Aorta (tissue), 4 donors: Measurements from ENCODE around the gene PNCK. TPM values are rescaled to one million over a fixed set of nuclear protein-coding genes. Genes with fewer than 3 reads are reported as not detected.

Source experiments
- polyA plus RNA-seq, 2 donors: library from polyadenylated mRNA; stranded (reverse); fragments of 200-250 nt; gene quantifications; one replicate each; pipeline ENCODE4 v1.2.3, GENCODE V29; 2013
- total RNA-seq, 2 donors: library from RNA; stranded (reverse); fragmentation: NEBNext Ultra II Directional; extraction: Animal tissue kit (Norgen Biotek cat#: 25700); gene quantifications; one replicate each; pipeline ENCODE4 v1.2.1, GENCODE V29; 2021
- donor health status: healthy with polysubstance abuse.
- donor health status: Bipolar disorder and iron deficiency.
- donor health status: DM: no; HTN: no; CAD: no.
- donor health status: DM: yes; HTN: yes; CAD: no.

The PNCK gene
- total and polyA plus RNA-seq, 4 donors, result 3.0 to 4.9 (median 4.3) TPM; not detected in 1

Other genes starting within 250 kb of the PNCK start
- gene TREX2, start 227.8 kb downstream of the PNCK start, total RNA-seq, result 1 to 10 TPM; 1.4 to 4.5 TPM
- 10 to 100 TPM in 1 of 2 donors, not detected in 1; 39.1 TPM for gene TREX2, start 227.8 kb downstream of the PNCK start, polyA plus RNA-seq
- gene HAUS7, start 203.2 kb downstream of the PNCK start, total RNA-seq, result 10 to 100 TPM; 34.6 to 76.0 TPM
- gene HAUS7, start 203.2 kb downstream of the PNCK start, polyA plus RNA-seq, result 100 to 1,000 TPM in 1 of 2 donors, 10 to 100 TPM in 1; 33.1 to 686 TPM
- 1,000 to 10,000 TPM; 1,297 to 2,306 TPM for gene BGN, start 178.8 kb downstream of the PNCK start, total RNA-seq
- 1,000 to 10,000 TPM; 1,177 to 3,171 TPM for gene BGN, start 178.8 kb downstream of the PNCK start, polyA plus RNA-seq
- under 1 TPM; 0.19 to 0.27 TPM for gene ATP2B3, start 156.2 kb downstream of the PNCK start, total RNA-seq
- under 1 TPM in 1 of 2 donors, not detected in 1; 0.20 TPM for gene ATP2B3, start 156.2 kb downstream of the PNCK start, polyA plus RNA-seq
- 10 to 100 TPM; 13.5 to 13.6 TPM for gene CCNQ, start 74.7 kb downstream of the PNCK start, total RNA-seq
- 10 to 100 TPM; 28.8 to 40.3 TPM for gene CCNQ, start 74.7 kb downstream of the PNCK start, polyA plus RNA-seq
- not detected for gene DUSP9, start 26.6 kb downstream of the PNCK start, total RNA-seq
- not detected for gene DUSP9, start 26.6 kb downstream of the PNCK start, polyA plus RNA-seq
- 10 to 100 TPM; 16.2 to 26.7 TPM for gene SLC6A8, start 14.1 kb upstream of the PNCK start, total RNA-seq
- gene SLC6A8, start 14.1 kb upstream of the PNCK start, polyA plus RNA-seq, result 10 to 100 TPM; 13.9 to 14.7 TPM
- gene BCAP31, start 50.6 kb upstream of the PNCK start, total RNA-seq, result 100 to 1,000 TPM; 118 to 130 TPM
- 100 to 1,000 TPM; 101 to 128 TPM for gene BCAP31, start 50.6 kb upstream of the PNCK start, polyA plus RNA-seq
- 10 to 100 TPM; 11.4 to 15.8 TPM for gene ABCD1, start 51.0 kb upstream of the PNCK start, total RNA-seq
- 1 to 10 TPM; 8.8 to 9.9 TPM for gene ABCD1, start 51.0 kb upstream of the PNCK start, polyA plus RNA-seq
- 10 to 100 TPM; 18.0 to 18.7 TPM for gene PLXNB3, start 90.4 kb upstream of the PNCK start, total RNA-seq
- 10 to 100 TPM in 1 of 2 donors, under 1 TPM in 1; 0.38 to 31.4 TPM for gene PLXNB3, start 90.4 kb upstream of the PNCK start, polyA plus RNA-seq
- gene SRPK3, start 107.2 kb upstream of the PNCK start, total RNA-seq, result 1 to 10 TPM; 5.4 to 8.0 TPM
- 10 to 100 TPM in 1 of 2 donors, 1 to 10 TPM in 1; 1.1 to 11.0 TPM for gene SRPK3, start 107.2 kb upstream of the PNCK start, polyA plus RNA-seq
- 10 to 100 TPM; 46.8 to 48.4 TPM for gene IDH3G, start 120.6 kb upstream of the PNCK start, total RNA-seq
- 10 to 100 TPM; 33.3 to 72.5 TPM for gene IDH3G, start 120.6 kb upstream of the PNCK start, polyA plus RNA-seq
- 100 to 1,000 TPM; 182 TPM for gene SSR4, start 120.9 kb upstream of the PNCK start, total RNA-seq
- 100 to 1,000 TPM; 401 to 633 TPM for gene SSR4, start 120.9 kb upstream of the PNCK start, polyA plus RNA-seq
- gene PDZD4, start 156.7 kb upstream of the PNCK start, total RNA-seq, result 10 to 100 TPM; 11.9 to 19.2 TPM
- gene PDZD4, start 156.7 kb upstream of the PNCK start, polyA plus RNA-seq, result 10 to 100 TPM in 1 of 2 donors, 1 to 10 TPM in 1; 4.4 to 27.3 TPM
- 10 to 100 TPM in 1 of 2 donors, 1 to 10 TPM in 1; 4.3 to 11.6 TPM for gene L1CAM, start 212.4 kb upstream of the PNCK start, total RNA-seq
- gene L1CAM, start 212.4 kb upstream of the PNCK start, polyA plus RNA-seq, result 1 to 10 TPM in 1 of 2 donors, not detected in 1; 1.0 TPM
- gene AVPR2, start 230.9 kb upstream of the PNCK start, total RNA-seq, result 1 to 10 TPM; 3.0 to 4.6 TPM
- gene AVPR2, start 230.9 kb upstream of the PNCK start, polyA plus RNA-seq, result under 1 TPM in 1 of 2 donors, not detected in 1; 0.23 TPM